WTC11 (cell line): ENCODE results near the gene ZNF300. TPM values are rescaled to one million over a fixed set of nuclear protein-coding genes. Genes with fewer than 3 reads are reported as not detected.

Experiments
- ATAC-seq: fragments of 200-7000 bp; cut with Tn5 transposase; 2 replicates; pipeline ENCODE4 v1.10.0; 2021; ENCODE audit warnings: mild to moderate bottlenecking, moderate library complexity
- CTCF ChIA-PET: fragments of 300-600 bp; sonication (Branson Sonifier 250); formaldehyde crosslinking; loops from one replicate; lab custom pipeline; 2021; ENCODE audit warnings: antibody characterized with exemption; lab: Charles Lee
- POLR2A ChIA-PET: fragments of 350-600 bp; sonication (Branson Sonifier 250); formaldehyde crosslinking; loops from one replicate; lab custom pipeline; 2021; ENCODE audit warnings: antibody characterized with exemption; lab: Charles Lee
- DNase-seq: peaks from one replicate; pipeline ENCODE4 v3.0.0; 2021; ENCODE audit warnings: low spot score
- H3K27ac Mint-ChIP-seq: 2 replicates; pipeline ENCODE4 v1.8.0; 2021; ENCODE audit warnings: mixed read lengths
- H3K27me3 Mint-ChIP-seq: 2 replicates; pipeline ENCODE4 v1.8.0; 2021; ENCODE audit warnings: low read depth, mild to moderate bottlenecking, moderate library complexity, mixed read lengths
- H3K36me3 Mint-ChIP-seq: 2 replicates; pipeline ENCODE4 v1.8.0; 2021; ENCODE audit warnings: mixed read lengths
- H3K4me1 Mint-ChIP-seq: 2 replicates; pipeline ENCODE4 v1.8.0; 2022; ENCODE audit warnings: mixed read lengths
- H3K4me3 Mint-ChIP-seq: 2 replicates; pipeline ENCODE4 v1.8.0; 2021; ENCODE audit warnings: mild to moderate bottlenecking, moderate library complexity, mixed read lengths
- H3K9me3 Mint-ChIP-seq: 2 replicates; pipeline ENCODE4 v1.8.0; 2021; ENCODE audit warnings: mixed read lengths
- CREM ChIP-seq: sonication (generic); formaldehyde crosslinking; IDR thresholded peaks from 2 replicates; pipeline ENCODE4 v1.8.1; 2022; ENCODE audit warnings: mild to moderate bottlenecking, missing genetic modification reagents, moderate library complexity
- ETV6 ChIP-seq: sonication (generic); formaldehyde crosslinking; IDR thresholded peaks from 2 replicates; pipeline ENCODE4 v1.8.1; 2022; ENCODE audit warnings: mild to moderate bottlenecking, missing genetic modification reagents
- FOXK1 ChIP-seq: sonication (generic); formaldehyde crosslinking; IDR thresholded peaks from 2 replicates; pipeline ENCODE4 v1.8.0; 2022; ENCODE audit warnings: mild to moderate bottlenecking, moderate library complexity, missing genetic modification reagents
- GABPB1 ChIP-seq: sonication (generic); formaldehyde crosslinking; IDR thresholded peaks from 2 replicates; pipeline ENCODE4 v1.8.1; 2023; ENCODE audit warnings: mild to moderate bottlenecking, missing genetic modification reagents
- JUN ChIP-seq: sonication (generic); formaldehyde crosslinking; IDR thresholded peaks from 2 replicates; pipeline ENCODE4 v1.8.0; 2023; ENCODE audit warnings: mild to moderate bottlenecking, missing genetic modification reagents
- RORB ChIP-seq: fragments of 250-450 bp; sonication (Bioruptor Pico); IDR thresholded peaks from 2 replicates; pipeline ENCODE4 v1.9.0; 2021; ENCODE audit warnings: mild to moderate bottlenecking
- TEAD4 ChIP-seq: sonication (generic); formaldehyde crosslinking; IDR thresholded peaks from 2 replicates; pipeline ENCODE4 v1.8.0; 2022; ENCODE audit warnings: mild to moderate bottlenecking, missing genetic modification reagents
- ZNF263 ChIP-seq: sonication (generic); formaldehyde crosslinking; IDR thresholded peaks from 2 replicates; pipeline ENCODE4 v1.8.1; 2022; ENCODE audit warnings: low read depth, mild to moderate bottlenecking, moderate library complexity, missing genetic modification reagents
- total RNA-seq: library from RNA; stranded (reverse); gene quantifications from 3 replicates; pipeline ENCODE4 v1.2.3, GENCODE V29; 2021
- TF ChIP-seq, protein P1 (sequence below): sonication (generic); formaldehyde crosslinking; IDR thresholded peaks from 2 replicates; pipeline ENCODE4 v1.8.0; 2023; ENCODE audit warnings: missing genetic modification reagents, mild to moderate bottlenecking, borderline replicate concordance
- TF ChIP-seq, protein P2 (sequence below): sonication (generic); formaldehyde crosslinking; IDR thresholded peaks from 2 replicates; pipeline ENCODE4 v1.8.0; 2022; ENCODE audit warnings: mild to moderate bottlenecking, missing genetic modification reagents
- TF ChIP-seq, protein P3 (sequence below): fragments of 250-450 bp; sonication (Bioruptor Pico); conservative IDR thresholded peaks from 2 replicates; pipeline ENCODE4 v1.9.0; 2021; ENCODE audit warnings: mild to moderate bottlenecking
- TF ChIP-seq, protein P4 (sequence below): sonication (generic); formaldehyde crosslinking; IDR thresholded peaks from 2 replicates; pipeline ENCODE4 v1.8.1; 2022; ENCODE audit warnings: mild to moderate bottlenecking, moderate library complexity, missing genetic modification reagents
- TF ChIP-seq, protein P5 (sequence below): fragments of 200-600 bp; IDR thresholded peaks from 2 replicates; pipeline ENCODE4 v1.8.0; 2022; ENCODE audit warnings: antibody characterized with exemption
- TF ChIP-seq, protein P6 (sequence below): sonication (generic); formaldehyde crosslinking; IDR thresholded peaks from 2 replicates; pipeline ENCODE4 v1.8.1; 2023; ENCODE audit warnings: mild to moderate bottlenecking, moderate library complexity, missing genetic modification reagents
- TF ChIP-seq, protein P7 (sequence below): sonication (generic); formaldehyde crosslinking; IDR thresholded peaks from 2 replicates; pipeline ENCODE4 v1.8.0; 2023; ENCODE audit warnings: mild to moderate bottlenecking, missing genetic modification reagents
- TF ChIP-seq, protein P8 (sequence below): sonication (generic); formaldehyde crosslinking; IDR thresholded peaks from 2 replicates; pipeline ENCODE4 v1.8.0; 2022; ENCODE audit warnings: mild to moderate bottlenecking, missing genetic modification reagents

Gene ZNF300
- total RNA-seq, 1 experiment from 2014 or later, result 17.9 TPM

DNA sequence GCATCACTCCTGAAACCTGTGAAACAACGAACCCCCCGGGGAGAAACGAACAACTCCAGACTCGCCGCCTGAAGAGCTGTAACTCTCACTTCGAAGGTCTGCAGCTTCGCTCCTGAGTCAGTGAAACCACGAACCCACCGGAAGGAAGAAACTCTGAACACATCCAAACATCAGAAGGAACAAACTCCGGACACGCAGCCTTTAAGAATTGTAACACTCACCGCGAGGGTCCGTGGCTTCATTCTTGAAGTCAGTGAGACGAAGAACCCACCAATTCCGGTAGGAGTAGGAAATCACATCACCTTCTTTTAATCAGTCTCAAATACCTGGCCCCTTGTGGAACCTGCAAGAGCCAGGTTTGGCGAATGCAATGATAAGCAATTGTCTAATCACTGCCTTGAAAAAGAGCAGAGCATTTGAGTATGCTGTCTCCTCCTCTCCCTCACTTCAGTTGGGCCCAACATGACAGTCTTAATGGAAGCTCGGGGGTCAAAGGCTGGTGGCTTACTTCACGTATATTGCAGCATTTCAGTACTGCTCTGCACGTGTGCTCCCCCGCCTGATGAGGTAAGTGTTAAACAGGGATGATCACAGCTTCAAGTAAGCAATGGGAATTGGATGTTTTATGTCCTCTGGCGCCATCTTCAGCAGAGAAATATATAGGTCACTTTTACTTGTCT lies 58.0 kb downstream of the ZNF300 start:
- CTCF ChIA-PET, result interaction anchor here (0.6 to 3.5 kb wide), 22 partner anchors 29 to 436 kb away, joined by 3 to 31 read pairs (median 5); partner anchors contain the start of genes DCTN4, MYOZ3, RBM22 and SMIM3
- Mint-ChIP-seq H3K27me3 (peaks cover 18% of the 10 kb centered on the region), H3K4me3 (no peak overlapping the region), H3K27ac (no peak overlapping the region), H3K36me3 (peaks cover 9% of the 10 kb centered on the region), H3K4me1 (peaks cover 8% of the 10 kb centered on the region; the same call in 1 of the 2 replicates), H3K9me3 (peaks cover 15% of the 10 kb centered on the region)
- POLR2A ChIA-PET, result interaction anchor here (0.6 to 1.1 kb wide), 3 partner anchors 68 to 289 kb away, joined by 3 to 5 read pairs (median 4); partner anchors contain the start of genes RBM22 and SMIM3
- DNase-seq (peak; percentile 34), ATAC-seq (peak; percentile 98)
- TF ChIP-seq FOXK1 (CRISPR knock-in tag) (peak; percentile 27; the same call in 1 of the 2 replicates), GABPB1 (CRISPR knock-in tag) (0 out of 2 replicates have a peak, but pooled peaks have one; percentile 45), ETV6 (0 out of 2 replicates have a peak, but pooled peaks have one; percentile 35), CREM (CRISPR knock-in tag) (0 out of 2 replicates have a peak, but pooled peaks have one; percentile 39), ZNF263 (CRISPR knock-in tag) (no peak), JUN (CRISPR knock-in tag) (no peak), TEAD4 (0 out of 2 replicates have a peak, but pooled peaks have one; percentile 30), RORB (CRISPR knock-in tag) (no peak)
- TF ChIP-seq, protein P1, sequence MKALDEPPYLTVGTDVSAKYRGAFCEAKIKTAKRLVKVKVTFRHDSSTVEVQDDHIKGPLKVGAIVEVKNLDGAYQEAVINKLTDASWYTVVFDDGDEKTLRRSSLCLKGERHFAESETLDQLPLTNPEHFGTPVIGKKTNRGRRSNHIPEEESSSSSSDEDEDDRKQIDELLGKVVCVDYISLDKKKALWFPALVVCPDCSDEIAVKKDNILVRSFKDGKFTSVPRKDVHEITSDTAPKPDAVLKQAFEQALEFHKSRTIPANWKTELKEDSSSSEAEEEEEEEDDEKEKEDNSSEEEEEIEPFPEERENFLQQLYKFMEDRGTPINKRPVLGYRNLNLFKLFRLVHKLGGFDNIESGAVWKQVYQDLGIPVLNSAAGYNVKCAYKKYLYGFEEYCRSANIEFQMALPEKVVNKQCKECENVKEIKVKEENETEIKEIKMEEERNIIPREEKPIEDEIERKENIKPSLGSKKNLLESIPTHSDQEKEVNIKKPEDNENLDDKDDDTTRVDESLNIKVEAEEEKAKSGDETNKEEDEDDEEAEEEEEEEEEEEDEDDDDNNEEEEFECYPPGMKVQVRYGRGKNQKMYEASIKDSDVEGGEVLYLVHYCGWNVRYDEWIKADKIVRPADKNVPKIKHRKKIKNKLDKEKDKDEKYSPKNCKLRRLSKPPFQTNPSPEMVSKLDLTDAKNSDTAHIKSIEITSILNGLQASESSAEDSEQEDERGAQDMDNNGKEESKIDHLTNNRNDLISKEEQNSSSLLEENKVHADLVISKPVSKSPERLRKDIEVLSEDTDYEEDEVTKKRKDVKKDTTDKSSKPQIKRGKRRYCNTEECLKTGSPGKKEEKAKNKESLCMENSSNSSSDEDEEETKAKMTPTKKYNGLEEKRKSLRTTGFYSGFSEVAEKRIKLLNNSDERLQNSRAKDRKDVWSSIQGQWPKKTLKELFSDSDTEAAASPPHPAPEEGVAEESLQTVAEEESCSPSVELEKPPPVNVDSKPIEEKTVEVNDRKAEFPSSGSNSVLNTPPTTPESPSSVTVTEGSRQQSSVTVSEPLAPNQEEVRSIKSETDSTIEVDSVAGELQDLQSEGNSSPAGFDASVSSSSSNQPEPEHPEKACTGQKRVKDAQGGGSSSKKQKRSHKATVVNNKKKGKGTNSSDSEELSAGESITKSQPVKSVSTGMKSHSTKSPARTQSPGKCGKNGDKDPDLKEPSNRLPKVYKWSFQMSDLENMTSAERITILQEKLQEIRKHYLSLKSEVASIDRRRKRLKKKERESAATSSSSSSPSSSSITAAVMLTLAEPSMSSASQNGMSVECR (CRISPR knock-in tag), result peak; percentile 32; the same call in 1 of the 2 replicates
- TF ChIP-seq, protein P2, sequence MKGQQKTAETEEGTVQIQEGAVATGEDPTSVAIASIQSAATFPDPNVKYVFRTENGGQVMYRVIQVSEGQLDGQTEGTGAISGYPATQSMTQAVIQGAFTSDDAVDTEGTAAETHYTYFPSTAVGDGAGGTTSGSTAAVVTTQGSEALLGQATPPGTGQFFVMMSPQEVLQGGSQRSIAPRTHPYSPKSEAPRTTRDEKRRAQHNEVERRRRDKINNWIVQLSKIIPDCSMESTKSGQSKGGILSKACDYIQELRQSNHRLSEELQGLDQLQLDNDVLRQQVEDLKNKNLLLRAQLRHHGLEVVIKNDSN (CRISPR knock-in tag), result 0 out of 2 replicates have a peak, but pooled peaks have one; percentile 48
- TF ChIP-seq, protein P3, sequence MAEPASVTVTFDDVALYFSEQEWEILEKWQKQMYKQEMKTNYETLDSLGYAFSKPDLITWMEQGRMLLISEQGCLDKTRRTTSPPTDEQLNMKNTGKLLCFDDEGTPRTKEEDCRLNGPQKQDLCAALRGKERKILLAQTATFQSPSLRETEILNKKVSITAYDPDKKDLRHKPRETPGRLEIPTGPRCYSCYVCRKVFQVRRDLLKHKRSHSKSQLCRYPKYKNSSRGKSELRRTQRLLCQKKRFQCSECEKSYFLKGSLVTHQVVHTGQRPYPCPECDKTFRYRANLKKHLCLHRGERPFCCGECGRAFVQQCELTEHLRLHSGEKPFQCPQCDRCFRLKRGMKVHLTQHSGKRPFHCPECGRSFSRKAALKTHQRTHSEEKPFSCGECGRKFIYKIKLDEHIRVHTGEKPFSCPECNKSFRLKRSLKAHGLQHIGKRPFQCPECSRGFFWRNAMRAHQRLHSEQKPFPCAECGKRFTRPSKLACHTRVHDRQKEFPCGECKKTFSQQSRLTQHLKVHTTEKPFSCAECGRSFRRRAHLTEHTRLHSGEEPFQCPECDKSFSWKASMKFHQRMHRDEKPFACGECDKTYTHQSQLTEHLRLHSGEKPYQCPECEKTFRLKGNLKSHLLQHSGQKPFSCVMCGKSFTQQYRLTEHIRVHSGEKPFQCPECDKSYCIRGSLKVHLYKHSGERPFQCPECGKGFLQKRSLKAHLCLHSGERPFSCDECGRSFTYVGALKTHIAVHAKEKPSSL (CRISPR knock-in tag), result no peak
- TF ChIP-seq, protein P4, sequence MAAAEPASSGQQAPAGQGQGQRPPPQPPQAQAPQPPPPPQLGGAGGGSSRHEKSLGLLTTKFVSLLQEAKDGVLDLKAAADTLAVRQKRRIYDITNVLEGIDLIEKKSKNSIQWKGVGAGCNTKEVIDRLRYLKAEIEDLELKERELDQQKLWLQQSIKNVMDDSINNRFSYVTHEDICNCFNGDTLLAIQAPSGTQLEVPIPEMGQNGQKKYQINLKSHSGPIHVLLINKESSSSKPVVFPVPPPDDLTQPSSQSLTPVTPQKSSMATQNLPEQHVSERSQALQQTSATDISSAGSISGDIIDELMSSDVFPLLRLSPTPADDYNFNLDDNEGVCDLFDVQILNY, result peak; percentile 57; the same call in 1 of the 2 replicates
- TF ChIP-seq, protein P5, sequence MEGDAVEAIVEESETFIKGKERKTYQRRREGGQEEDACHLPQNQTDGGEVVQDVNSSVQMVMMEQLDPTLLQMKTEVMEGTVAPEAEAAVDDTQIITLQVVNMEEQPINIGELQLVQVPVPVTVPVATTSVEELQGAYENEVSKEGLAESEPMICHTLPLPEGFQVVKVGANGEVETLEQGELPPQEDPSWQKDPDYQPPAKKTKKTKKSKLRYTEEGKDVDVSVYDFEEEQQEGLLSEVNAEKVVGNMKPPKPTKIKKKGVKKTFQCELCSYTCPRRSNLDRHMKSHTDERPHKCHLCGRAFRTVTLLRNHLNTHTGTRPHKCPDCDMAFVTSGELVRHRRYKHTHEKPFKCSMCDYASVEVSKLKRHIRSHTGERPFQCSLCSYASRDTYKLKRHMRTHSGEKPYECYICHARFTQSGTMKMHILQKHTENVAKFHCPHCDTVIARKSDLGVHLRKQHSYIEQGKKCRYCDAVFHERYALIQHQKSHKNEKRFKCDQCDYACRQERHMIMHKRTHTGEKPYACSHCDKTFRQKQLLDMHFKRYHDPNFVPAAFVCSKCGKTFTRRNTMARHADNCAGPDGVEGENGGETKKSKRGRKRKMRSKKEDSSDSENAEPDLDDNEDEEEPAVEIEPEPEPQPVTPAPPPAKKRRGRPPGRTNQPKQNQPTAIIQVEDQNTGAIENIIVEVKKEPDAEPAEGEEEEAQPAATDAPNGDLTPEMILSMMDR, result peak; percentile 57
- TF ChIP-seq, protein P6, sequence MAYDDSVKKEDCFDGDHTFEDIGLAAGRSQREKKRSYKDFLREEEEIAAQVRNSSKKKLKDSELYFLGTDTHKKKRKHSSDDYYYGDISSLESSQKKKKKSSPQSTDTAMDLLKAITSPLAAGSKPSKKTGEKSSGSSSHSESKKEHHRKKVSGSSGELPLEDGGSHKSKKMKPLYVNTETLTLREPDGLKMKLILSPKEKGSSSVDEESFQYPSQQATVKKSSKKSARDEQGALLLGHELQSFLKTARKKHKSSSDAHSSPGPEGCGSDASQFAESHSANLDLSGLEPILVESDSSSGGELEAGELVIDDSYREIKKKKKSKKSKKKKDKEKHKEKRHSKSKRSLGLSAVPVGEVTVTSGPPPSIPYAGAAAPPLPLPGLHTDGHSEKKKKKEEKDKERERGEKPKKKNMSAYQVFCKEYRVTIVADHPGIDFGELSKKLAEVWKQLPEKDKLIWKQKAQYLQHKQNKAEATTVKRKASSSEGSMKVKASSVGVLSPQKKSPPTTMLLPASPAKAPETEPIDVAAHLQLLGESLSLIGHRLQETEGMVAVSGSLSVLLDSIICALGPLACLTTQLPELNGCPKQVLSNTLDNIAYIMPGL (CRISPR knock-in tag), result 0 out of 2 replicates have a peak, but pooled peaks have one; percentile 42
- TF ChIP-seq, protein P7, sequence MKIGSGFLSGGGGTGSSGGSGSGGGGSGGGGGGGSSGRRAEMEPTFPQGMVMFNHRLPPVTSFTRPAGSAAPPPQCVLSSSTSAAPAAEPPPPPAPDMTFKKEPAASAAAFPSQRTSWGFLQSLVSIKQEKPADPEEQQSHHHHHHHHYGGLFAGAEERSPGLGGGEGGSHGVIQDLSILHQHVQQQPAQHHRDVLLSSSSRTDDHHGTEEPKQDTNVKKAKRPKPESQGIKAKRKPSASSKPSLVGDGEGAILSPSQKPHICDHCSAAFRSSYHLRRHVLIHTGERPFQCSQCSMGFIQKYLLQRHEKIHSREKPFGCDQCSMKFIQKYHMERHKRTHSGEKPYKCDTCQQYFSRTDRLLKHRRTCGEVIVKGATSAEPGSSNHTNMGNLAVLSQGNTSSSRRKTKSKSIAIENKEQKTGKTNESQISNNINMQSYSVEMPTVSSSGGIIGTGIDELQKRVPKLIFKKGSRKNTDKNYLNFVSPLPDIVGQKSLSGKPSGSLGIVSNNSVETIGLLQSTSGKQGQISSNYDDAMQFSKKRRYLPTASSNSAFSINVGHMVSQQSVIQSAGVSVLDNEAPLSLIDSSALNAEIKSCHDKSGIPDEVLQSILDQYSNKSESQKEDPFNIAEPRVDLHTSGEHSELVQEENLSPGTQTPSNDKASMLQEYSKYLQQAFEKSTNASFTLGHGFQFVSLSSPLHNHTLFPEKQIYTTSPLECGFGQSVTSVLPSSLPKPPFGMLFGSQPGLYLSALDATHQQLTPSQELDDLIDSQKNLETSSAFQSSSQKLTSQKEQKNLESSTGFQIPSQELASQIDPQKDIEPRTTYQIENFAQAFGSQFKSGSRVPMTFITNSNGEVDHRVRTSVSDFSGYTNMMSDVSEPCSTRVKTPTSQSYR (CRISPR knock-in tag), result no peak
- TF ChIP-seq, protein P8, sequence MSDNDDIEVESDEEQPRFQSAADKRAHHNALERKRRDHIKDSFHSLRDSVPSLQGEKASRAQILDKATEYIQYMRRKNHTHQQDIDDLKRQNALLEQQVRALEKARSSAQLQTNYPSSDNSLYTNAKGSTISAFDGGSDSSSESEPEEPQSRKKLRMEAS, result peak; percentile 95
